Right renal cortex interstitium (tissue), 3 donors: ENCODE results near the gene MTUS2. TPM values are rescaled to one million over a fixed set of nuclear protein-coding genes. Genes with fewer than 3 reads are reported as not detected.
"Not testable (repeated sequence)": the region's sequence is repeated elsewhere in the genome, so short reads cannot be mapped to it uniquely, and the experiment has no call there.

Experiments
- DNase-seq, 3 donors: peaks; one replicate each; pipeline ENCODE4 v3.0.0-alpha.2; 2013; ENCODE audit warnings: low read depth in 3 of 3, low spot score in 2 of 3
- polyA plus RNA-seq, 3 donors: library from polyadenylated mRNA; unstranded; fragments of 120-200 nt; gene quantifications; one replicate each; pipeline ENCODE4 v1.2.1, GENCODE V29; 2013; ENCODE audit not compliant: insufficient read length in 3 of 3

MTUS2 gene
- polyA plus RNA-seq, 3 donors, result 0.47 to 1.1 (median 1.0) TPM

DNA sequence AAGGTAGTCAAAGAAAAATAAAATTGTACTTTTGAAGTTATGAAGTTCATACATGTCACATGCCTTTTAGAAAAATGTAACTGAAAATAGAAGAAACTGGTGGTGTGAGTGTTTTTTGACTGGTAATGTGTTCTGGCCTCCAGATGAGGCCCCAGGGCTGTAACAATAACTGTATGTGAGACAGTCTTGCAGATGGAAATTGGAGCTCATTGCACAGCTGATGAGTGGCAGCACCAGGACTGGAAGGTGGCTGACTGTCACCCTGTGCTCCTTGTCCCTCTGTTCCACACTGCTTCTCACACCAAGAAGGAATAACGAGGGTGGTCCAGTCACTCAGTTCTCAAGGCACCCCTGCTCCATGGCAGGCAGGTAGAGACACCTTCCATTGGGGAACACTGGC, 559.7 kb downstream of the MTUS2 start:
- no peak for DNase-seq

DNA sequence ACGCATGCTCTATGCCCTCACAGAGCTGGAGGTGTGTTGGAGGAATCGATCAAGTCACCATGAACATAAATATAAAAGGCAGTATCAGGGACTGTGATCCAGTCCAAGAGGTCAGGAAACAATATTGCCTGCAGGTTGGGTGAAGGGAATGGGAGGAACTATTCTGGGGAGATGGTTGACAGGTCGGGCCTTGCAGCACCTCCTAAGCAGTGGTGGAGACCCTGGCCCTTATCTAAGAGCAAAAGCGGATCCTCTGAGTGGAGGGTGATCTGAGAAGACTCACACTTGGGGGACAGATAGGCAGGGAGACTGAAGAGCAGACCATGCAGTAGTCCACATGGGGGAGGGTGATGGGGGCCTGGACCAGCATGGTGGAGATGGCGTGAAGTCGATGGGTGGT, 561.9 kb downstream of the MTUS2 start:
- no peak for DNase-seq

DNA sequence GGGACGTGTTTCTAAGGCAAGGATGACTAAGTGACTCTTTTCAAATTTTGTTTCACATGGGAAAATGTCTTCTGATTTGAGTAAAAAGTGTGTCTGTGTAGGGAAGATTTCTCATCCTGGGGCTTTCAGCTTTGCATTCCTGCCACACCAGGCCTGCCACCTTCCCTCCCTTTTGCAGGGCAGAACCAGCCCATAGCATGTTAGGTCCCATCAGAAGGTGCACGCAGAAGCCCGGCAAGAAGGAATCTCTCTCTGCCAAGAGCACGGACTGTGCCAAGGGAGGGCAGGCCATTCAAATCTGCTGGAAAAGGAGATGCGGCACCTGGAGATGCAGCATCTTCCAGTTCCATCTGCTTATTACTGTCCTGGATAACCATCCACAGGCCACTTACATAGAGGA, 563.3 kb downstream of the MTUS2 start:
- no peak for DNase-seq

DNA sequence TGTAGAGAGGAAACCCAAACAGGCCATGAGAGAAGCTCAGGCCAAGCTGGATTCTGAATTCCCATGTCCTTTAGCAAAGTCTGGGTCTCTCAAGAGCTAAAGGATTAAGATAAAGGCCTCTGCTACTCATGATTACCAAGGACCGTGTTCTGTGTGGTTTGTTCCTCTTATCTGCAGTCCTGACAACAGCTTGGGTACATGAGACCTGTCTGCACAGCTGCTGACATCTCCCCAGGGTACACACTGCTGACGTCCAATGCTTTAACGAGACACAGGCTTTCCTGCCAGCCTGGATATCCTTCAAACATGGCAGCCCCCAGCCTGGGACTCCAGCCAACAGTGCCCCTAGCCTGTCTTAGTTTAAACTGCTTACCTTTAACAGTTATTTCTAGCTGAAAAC, 564.3 kb downstream of the MTUS2 start:
- DNase-seq, result no peak

DNA sequence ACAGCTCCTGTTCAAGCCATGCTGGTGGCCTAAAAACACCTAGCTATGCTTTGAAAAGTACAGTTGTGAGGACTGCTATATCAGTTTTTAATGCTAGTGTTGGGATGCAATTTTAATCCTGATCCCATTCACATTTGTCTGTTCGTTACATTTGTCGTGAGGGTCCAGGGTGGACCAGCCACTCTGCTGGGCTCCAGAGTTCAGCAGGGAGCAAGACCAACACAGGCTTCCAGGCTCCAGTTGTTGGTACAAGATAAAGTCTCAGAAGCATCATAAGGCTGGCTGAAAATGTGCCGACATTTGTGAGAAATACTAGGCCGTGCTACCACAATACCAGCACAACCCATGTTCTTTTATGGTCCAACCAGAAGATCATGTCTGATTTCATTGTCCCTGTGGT, 564.7 kb downstream of the MTUS2 start:
- DNase-seq, result no peak

DNA sequence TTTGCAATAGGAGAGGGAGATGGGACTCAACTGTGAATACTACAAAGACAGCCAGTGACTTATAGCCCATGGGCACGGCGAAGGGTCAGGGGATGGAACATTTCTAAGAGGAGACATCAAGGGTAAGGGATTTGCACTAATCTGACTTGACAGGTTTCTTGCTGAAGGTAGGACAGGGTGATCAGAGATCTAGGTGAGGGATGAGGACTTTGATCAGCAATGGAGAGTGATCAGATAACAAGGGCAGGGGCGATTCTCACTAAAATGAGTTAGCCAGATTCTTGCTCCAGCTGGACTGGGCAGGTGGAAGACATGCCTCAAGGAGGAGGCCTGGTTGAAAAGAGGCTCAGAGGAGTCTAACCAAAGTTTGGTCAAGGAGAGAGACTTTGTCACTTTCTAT, 566.1 kb downstream of the MTUS2 start:
- no peak for DNase-seq

DNA sequence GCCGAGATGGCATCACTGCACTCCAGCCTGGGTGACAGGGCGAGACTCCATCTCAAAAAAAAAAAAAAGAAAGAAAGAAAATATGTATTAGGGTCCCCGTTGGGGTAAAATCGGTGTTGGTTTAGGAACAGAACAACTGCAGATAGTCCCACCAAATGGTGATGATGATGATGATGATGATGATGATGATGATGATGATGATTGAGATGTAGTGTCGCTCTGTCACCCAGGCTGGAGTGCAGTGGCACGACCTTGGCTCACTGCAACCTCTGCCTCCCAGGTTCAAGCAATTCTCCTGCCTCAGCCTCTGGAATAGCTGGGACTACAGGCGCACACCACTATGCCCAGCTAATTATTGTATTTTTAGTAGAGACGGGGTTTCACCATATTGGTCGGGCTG, 570.5 kb downstream of the MTUS2 start:
- not testable (repeated sequence) for DNase-seq

DNA sequence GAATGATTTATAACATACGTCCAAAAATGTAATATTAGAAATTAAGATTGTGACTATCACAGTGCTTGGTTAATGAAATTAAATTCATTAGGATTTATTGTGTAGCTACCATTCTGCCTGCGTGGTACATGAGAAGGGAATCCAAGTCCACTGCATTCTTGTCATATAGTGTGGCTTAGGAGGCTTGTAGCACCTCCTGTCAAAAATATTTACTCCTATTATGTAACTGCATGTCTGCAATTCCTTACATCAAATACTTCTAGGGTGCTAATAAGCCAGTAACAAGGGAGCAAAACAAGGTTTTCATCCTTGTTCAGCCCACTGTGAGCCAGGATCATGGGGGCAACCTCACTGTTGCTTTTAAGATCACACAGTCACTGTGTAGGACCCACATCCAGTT, 576.3 kb downstream of the MTUS2 start:
- no peak for DNase-seq

DNA sequence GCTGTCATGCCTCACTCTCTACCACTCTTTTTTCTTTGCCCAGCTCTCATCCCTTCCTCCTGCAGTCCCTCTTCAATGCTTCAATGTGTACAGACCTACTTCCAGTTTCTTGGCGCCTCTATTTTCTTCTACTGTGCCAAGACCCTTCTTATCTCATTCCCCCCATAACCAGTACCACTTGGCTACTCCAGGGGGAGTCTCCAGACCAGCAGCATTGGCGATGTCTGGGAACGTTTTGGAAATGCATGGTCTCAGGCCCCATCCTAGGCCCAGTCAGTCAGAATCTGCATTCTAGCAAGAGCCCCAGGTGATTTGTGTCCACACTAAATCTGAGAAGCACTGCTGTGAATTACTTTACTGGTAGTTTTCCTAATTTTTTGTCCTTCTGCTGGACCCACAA, 577.1 kb downstream of the MTUS2 start:
- no peak for DNase-seq

DNA sequence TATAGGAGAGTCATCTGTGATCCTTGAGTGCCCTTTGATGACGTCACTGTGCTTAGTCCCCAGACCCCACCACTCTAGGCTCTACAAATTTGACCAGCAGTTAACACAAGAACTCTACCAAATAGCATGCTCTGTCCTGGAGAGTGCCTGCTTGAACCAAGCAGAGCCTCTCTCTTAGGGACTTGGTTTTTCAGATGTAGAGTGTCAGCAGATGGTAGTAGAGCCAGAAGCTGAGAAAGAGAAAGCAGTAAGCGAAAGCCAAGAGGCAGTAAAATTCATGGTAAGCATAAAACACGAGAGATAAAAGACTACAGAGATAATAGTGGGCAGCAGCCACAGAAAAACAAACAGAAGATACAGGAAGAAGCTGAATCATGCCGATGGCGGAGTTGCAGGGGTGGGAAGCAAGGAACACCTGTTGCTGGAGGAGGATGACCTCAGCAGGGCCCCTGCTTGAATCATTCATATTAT, 582.1 kb downstream of the MTUS2 start:
- no peak for DNase-seq

DNA sequence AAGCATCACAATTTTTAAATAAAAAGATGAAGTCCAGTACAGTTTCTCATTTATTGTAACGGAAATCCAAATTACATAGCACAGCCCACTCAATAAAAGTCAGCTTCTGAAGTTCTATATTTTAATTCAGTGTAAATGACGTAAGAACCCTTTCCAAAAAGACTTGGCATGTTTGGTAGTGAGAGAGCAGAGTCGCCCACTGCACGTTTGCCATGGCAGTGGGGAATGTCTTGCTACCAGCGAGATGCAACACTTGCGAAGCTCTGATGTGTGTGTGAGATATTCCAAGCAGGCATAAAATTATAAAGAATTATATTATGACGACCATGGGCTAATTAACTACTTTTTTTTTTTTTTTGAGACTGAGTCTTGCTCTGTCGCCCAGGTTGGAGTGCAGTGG, 585.3 kb downstream of the MTUS2 start:
- DNase-seq, result no peak

DNA sequence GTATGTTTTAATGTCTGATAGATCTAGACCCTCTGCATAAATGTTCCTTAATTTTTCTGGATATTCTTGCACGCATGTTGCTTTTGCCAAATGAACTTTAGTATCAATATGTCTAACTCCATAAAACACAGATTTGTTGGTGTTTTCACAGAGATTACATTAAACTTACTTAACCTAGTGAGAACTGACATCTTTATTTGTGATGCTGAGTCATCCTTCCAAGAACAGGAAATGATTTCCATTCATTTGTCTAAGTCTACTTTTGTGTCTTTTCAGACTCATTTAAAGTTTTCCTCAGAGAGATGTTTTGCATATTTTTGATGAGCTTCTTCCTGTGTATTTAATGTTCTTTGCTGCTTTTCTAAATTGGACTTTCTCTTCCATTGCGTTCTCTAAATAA, 591.3 kb downstream of the MTUS2 start:
- DNase-seq, result no peak

DNA sequence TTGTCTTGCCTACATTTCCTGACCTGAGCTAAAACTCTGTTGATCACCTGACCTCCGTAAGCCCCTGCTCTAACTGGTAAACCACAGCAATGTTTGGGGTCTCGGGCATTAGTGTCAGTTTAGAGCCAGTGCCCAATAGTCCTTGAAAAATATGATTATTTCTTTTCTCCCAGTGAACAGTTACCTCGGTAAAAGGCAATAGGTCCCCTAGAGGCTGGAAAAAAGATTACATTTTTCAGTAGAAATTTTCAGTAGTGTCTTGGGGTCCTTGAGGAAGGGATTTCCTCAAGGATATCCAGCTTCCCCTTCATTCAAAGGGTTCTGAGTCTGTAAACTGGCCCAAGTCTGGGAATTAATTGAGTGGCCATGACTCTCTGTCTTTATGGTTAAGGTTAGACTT, 597.9 kb downstream of the MTUS2 start:
- no peak for DNase-seq

DNA sequence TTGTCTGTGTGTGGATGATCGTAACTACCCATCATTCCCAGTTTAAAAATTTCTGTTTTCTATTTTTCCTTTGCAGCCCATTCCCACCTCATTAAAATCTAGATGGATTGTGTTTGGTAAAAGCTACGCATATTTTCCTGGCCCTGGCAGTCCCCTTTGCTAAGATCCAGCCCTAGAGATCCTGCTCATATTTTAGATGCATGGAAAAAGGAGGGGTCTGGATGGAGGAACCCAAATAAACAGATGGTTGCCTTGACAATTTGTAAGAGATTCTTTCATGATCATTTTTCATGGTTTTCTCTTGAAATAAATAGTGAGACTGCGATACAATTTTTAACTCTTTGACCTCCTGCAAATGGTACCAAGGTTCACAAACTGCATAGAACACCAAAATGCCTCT, 601.0 kb downstream of the MTUS2 start:
- DNase-seq, result no peak

DNA sequence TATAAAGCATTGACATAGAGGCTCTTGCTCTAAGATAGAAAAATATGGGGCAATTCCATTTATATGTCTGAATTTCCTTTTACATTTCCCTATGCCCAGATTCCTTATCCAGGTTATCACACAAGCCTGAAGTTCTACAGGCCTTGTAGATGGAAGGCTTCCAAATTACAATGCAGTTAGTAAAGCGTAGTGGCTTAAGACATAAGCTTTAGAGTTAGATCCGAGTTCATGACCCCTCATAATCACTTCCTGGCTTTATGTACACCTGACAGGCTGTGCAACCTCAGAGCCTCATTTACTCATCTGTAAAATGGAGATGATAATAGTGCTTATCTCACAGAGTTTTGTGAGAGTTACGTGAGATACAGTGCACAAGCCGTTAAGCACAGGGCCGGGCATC, 601.9 kb downstream of the MTUS2 start:
- no peak for DNase-seq

DNA sequence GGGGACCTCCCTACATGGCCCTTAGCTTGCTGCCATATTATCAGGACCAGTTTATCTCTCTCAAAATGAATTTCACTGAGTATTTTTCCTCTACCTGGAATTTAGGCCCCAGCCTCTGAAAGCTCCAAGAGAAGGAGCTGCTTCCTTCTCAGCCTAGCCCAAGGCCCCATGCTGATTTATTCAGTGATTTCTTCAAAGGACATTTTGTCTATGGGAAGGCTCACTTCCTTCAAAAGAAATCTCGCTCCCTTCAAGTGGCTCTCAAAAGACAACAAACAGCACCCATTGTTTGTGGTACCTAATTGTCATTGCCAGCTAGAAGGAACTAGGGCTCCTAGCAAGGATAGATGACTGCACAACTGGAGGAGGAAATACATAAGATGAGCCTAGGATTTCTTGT, 602.9 kb downstream of the MTUS2 start:
- DNase-seq, result no peak

DNA sequence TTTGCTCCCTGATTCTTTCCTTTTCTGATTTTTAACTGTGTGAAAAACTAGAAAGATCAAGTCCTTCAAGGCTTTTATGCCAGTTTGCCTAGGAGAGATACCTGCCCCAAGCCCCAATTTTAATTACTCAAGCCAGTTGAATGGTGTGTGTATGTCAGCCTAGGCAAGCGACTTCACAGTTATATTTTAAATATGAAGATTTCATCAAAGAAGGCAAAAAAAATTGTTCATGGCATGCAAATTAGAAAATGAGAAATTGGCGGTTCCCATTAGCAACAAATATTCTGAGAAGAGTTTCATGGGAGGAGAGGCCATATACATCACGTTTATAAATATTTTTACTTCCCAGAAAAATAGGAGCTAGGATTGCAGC, 607.8 kb downstream of the MTUS2 start:
- no peak for DNase-seq

DNA sequence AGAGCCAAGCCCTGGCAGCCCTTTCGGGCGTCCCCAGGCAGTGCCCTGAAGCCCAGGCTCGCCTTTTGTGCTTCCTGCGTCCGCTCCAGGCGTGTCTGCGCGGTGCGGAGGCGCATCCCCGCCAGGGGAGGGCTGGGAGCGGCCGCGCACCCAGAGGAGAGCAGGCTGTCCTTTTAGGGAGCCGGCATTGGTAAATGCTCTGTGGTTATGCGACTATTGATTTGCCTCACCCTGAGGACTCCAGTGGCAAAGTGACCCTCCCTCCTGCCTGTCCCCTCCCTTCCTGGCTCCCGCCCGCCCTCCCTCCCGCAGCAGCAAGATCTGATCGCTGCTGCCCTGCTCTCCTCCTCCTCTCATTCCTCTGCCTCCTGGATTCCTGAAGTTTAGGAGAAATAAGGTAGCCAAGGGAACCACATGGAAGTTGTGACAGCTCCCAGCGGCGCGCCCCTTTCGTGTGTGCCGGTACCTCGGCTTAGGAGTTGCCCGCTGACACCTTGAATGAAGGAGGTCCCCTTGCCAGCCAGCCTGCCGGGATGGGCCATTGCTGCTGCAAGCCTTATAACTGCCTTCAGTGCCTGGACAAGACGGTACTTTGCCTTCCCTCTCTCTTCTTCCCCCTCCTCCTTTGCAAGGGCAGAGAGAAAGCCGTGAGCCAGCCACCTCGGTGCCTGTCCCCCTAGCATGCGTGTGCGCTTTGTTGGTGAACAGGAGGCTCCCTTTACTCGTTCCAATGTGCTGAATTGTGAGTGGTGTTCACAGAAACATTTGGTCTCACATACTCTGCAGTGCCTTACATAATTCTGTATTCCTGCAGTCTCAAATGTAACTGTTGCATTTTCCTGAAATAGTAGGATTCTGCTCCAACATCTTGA, 608.4 kb downstream of the MTUS2 start:
- DNase-seq, result no peak

DNA sequence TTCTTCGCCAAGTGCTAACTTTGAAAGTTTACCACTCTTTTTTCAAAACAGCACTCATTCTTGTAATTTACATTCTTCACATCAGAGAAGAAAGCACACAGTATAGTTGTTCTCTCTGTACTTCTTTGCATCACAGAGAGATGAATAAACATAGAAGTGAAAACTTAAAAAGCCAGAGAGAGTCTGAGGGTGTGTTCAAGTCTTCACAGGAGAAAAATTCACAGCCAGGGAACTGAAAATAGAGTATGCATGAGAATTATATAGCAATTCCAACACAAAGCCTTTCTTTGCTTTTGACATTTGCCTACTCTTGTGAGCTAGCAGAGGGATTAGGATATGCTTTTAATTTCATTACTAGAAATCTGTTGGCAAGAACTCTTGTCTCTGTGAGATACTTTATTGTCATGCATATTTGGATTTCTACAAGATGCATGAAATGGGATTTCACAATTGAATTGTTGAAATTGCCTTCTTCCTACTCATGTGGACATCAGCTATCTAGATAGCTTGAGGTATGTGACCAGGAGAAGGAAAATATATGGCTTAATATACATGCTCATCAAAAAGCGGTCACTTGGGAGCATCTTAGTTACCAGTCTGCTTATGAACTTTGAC, 609.3 kb downstream of the MTUS2 start:
- no peak for DNase-seq

DNA sequence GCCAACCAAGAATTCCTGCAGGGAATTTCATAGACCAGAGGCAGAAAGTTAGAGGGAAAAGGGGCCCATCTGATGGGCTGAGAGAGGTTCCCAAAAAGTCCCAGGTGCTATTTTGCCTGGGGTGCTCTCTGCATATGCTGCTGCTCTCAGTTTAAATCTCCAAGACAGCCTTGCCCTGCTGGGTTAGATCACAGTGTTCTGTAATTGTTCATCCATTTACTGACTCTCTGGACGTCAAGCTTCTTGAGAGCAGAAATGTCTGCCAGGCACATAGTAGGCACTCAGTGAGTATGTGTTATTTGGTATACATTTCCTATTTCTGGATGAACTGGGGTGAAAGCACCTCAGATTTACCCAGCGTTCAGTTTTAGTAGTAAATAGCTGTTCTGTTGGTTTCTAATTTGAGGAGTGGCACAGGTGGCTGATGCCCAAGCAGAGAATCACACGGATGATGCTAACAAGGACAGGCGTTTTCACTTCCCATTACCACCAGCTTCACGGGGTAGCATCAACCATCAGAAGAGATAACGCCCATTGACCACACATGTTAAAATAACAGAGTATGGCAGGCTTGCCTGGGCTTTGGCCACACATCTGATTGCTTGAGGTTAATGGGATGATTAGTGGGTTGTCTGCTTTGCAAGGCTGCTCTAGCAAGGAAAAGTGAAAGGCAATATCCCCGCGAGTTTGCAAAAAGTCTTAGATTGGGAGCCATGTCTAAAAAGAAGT, 614.2 kb downstream of the MTUS2 start:
- DNase-seq, result no peak

DNA sequence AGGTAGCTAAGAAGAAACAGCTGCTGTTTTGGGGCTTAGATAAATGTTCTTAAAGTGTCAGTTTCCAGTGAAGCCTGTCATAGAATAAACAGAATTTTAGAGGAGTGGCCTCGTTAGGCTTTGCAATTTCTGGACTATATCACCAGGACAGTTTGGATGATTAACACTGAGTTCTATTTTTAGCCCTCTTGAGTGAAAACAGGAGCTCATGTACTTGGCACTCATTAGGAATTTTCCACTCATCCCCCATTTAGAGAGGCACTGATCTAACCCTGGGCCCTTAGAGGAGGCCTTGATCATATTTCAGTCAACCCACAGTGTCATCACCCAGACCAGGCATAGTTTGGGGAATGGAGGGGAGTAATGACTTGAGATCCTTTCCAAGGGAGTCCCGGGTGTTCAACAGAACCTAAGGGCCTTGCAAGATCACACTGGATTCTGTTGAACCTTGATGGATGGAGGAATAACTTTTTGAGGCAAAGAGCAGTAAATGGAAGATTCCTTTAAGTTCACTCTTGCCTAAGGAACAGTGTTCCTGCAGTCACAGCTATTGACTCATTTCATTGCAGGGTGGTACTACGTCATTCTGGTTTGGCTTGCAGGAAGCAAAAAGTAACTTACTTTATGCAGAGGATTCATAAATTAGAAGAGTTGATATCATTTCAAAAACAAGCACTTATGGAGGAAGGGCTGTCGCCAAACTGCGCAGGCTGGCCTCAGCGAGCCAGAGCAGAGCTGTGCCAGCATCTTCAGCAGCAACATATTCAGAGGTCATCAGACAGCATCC, 615.2 kb downstream of the MTUS2 start:
- DNase-seq, result no peak
